Measurements from ENCODE around the gene ZNF57. TPM values are rescaled to one million over a fixed set of nuclear protein-coding genes. Genes with fewer than 3 reads are reported as not detected.
A peak's percentile ranks its signal among the peaks of the same experiment; 100 is the strongest.

Gene ZNF57
- total RNA-seq = 1 to 10 TPM; 2.7 to 4.2 (median 3.2) TPM

GRCh38 chr19:2900296-2901252 lies at the start of gene ZNF57:
Gene ZNF57 (plus strand): TSS chr19:2900928. CDS start chr19:2901046, 118 bp downstream.
- peaks cover 0 to 17% (median 3%) of the 10 kb centered on the region in 4 donors for H3K4me1 ChIP-seq
- H3K27me3 ChIP-seq = no peaks in the 10 kb centered on the region
- peaks cover 0 to 15% (median 0%) of the 10 kb centered on the region in 4 donors for H3K9me3 ChIP-seq
- WGBS, 2 donors = 1% methylated on average over 55 to 87 of the region's 100 CpGs
- DNase-seq (ENCODE audit: low spot score in 2 of 2) = peak; percentile 100
- peak within 1 kb of the TSS; percentile 57 to 95 (median 74) for H3K4me3 ChIP-seq
- no peaks in the 10 kb centered on the region for H3K36me3 ChIP-seq
- TF ChIP-seq POLR2A (IDR thresholded peaks at IDR 0.05) = peak in 1 of 2 donors; percentile 27
- peak; percentile 31 to 63 for TF ChIP-seq EP300 (IDR thresholded peaks at IDR 0.05)
- peak in 1 of 5 experiments; percentile 11 for TF ChIP-seq CTCF (IDR thresholded peaks at IDR 0.05)
- peak within 1 kb of the TSS in 3 of 4 donors; percentile 83 to 89 (median 88) for H3K27ac ChIP-seq

- Histone ChIP-seq H3K27ac (no peak overlapping the region), H3K27me3 (no peaks in the 10 kb centered on the region), H3K4me3 (no peak overlapping the region), H3K36me3 (peaks cover 21 to 99% (median 30%) of the 10 kb centered on the region in 3 donors), H3K4me1 (no peaks in the 10 kb centered on the region), H3K9me3 (peaks cover 0 to 100% (median 49%) of the 10 kb centered on the region in 4 donors)
- DNase-seq (ENCODE audit: low spot score in 2 of 2) = no peak
- WGBS, 2 donors = 97% methylated on average over 10 of the region's 10 CpGs
- TF ChIP-seq CTCF (IDR thresholded peaks at IDR 0.05) (no peak), POLR2A (IDR thresholded peaks at IDR 0.05) (no peak), EP300 (IDR thresholded peaks at IDR 0.05) (no peak)
These were observed 48.1 kb upstream of the ZNF57 start for GRCh38 chr19:2852598-2852997.

- H3K27me3 ChIP-seq = no peaks in the 10 kb centered on the region
- no peak for DNase-seq (ENCODE audit: low spot score in 2 of 2)
- 95 to 98% methylated on average over 11 of the region's 11 CpGs for WGBS, 2 donors
- no peak overlapping the region for H3K4me3 ChIP-seq
- no peaks in the 10 kb centered on the region for H3K4me1 ChIP-seq
- TF ChIP-seq EP300 (IDR thresholded peaks at IDR 0.05) (no peak), CTCF (IDR thresholded peaks at IDR 0.05) (no peak), POLR2A (IDR thresholded peaks at IDR 0.05) (no peak)
- H3K9me3 ChIP-seq = peaks cover 0 to 100% (median 49%) of the 10 kb centered on the region in 4 donors
- no peak overlapping the region for H3K27ac ChIP-seq
- H3K36me3 ChIP-seq = peaks cover 21 to 99% (median 30%) of the 10 kb centered on the region in 3 donors
These were observed 47.6 kb upstream of the ZNF57 start for GRCh38 chr19:2853015-2853606.

- no peak overlapping the region for H3K27ac ChIP-seq
- H3K9me3 ChIP-seq = peaks cover 0 to 100% (median 45%) of the 10 kb centered on the region in 4 donors
- WGBS, 2 donors = 97 to 98% methylated on average over 3 of the region's 3 CpGs
- DNase-seq (ENCODE audit: low spot score in 2 of 2) = no peak
- TF ChIP-seq EP300 (IDR thresholded peaks at IDR 0.05) (no peak), CTCF (IDR thresholded peaks at IDR 0.05) (no peak), POLR2A (IDR thresholded peaks at IDR 0.05) (no peak)
- H3K4me3 ChIP-seq = no peak overlapping the region
- H3K27me3 ChIP-seq = no peaks in the 10 kb centered on the region
- H3K36me3 ChIP-seq = peaks cover 21 to 96% (median 30%) of the 10 kb centered on the region in 3 donors
- no peaks in the 10 kb centered on the region for H3K4me1 ChIP-seq
These were observed 45.9 kb upstream of the ZNF57 start for GRCh38 chr19:2854849-2855248.
